ENCODE data around the gene SYT12. TPM values are rescaled to one million over a fixed set of nuclear protein-coding genes. Genes with fewer than 3 reads are reported as not detected.
A peak's percentile ranks its signal among the peaks of the same experiment; 100 is the strongest.

Gene SYT12
- total RNA-seq, 1 experiment from 2014 or later = 4.3 TPM

DNA sequence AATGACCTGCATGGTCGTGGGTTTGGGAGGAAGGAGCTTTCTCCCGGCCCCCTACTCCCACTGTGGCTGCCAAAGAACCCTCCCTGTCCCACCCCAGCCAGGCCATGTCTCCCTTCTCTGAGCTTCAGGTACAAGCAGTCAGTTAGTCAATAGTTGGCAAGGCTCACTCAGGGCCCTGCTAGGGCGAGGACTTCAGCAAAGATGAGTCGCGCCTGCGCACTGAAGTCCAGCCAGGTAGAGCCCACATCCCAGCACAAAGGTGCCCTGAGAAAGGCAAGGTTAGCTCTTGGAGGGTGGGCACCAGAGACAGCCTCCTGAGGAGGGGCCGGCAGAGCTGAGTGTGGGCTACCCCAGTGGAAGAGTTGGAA is 36.8 kb upstream of the SYT12 start:
- Histone ChIP-seq H3K4me2 (ENCODE audit: low read length) (peak overlapping the region; percentile 46), H3K27ac (ENCODE audit: low read depth, low read length) (peak overlapping the region; percentile 29; the same call in 1 of the 2 replicates), H3K27me3 (ENCODE audit: insufficient read depth, low read length) (no peaks in the 10 kb centered on the region), H3K9me2 (ENCODE audit: insufficient read depth) (no peaks in the 10 kb centered on the region), H4K20me1 (ENCODE audit: insufficient read depth) (no peaks in the 10 kb centered on the region), H3K9ac (ENCODE audit: low read length) (no peak overlapping the region), H2AFZ (ENCODE audit: low read depth, low read length, poor library complexity, severe bottlenecking) (no peak overlapping the region), H3K36me3 (ENCODE audit: control insufficient read depth in 1 of 2, insufficient read depth in 2 of 2, low read length in 2 of 2) (no peaks in the 10 kb centered on the region), H3K4me1 (ENCODE audit: control insufficient read depth in 1 of 2, insufficient read depth in 2 of 2, low read length in 2 of 2) (peaks cover 62 to 69% of the 10 kb centered on the region in 2 experiments), H3K4me3 (replicated peaks in 1 of 2; ENCODE audit: low read depth in 1 of 2, low read length in 2 of 2) (no peak overlapping the region), H3K9me3 (ENCODE audit: control insufficient read depth in 1 of 2, insufficient read depth in 1 of 2, low read depth in 1 of 2, low read length in 2 of 2) (peaks cover 0 to 4% of the 10 kb centered on the region in 2 experiments; a peak in 1 of 4 replicates), H3K79me2 (ENCODE audit: insufficient read depth, low read length) (no peaks in the 10 kb centered on the region)
- ChIA-PET POLR2A (no interaction called here), CTCF (interaction anchor here (1.7 to 2.6 kb wide), 2 partner anchors 10 to 36 kb away, joined by 6 to 8 read pairs; no protein-coding TSS in a partner anchor), RAD21 (ENCODE audit: low non-redundant PET in 1 of 2, low total read pairs in 2 of 2, uncharacterized antibody in 2 of 2, unreplicated experiment in 2 of 2) (no interaction called here)
- DNase-seq (ENCODE audit: low read depth, low spot score) (no peak), ATAC-seq (peak; percentile 33; the same call in 1 of the 2 replicates)
- no TSS peak for BruUV-seq (replicated peaks)
- no peak for TF ChIP-seq ZFX (IDR thresholded peaks at IDR 0.05)
- no peak for TF ChIP-seq SIN3A (IDR thresholded peaks at IDR 0.05; ENCODE audit: low read depth)
- intact Hi-C loops (cut with micrococcal nuclease) = loop anchor here (5.0 kb wide), 1 partner anchor 36 kb away; the partner anchor contains the start of gene SYT12

DNA sequence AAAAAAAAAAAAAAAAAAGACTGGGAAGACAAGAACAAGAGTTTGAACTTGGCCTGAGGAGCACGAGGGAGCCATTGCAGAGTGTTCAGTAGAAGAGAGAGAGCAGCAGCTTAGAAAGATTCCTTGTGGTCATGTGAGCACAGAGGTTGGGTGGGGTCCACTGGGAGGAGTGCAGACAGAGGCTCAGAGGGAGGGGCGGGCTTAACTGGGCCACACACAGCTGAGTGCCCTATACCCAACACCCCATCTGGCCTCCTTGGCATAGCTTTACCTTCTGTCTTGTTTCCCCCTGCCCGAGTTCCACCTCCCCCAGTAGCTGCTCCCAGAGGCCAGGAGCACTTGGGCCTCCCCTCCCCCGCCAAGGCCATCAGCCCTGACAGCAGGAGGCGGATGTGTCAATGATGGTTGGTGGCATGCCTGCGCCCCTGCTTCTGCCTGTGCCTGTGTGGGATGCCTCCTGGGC is 35.7 kb upstream of the SYT12 start:
- no peaks in the 10 kb centered on the region for H3K27me3 ChIP-seq (ENCODE audit: insufficient read depth, low read length)
- ATAC-seq (0 out of 2 replicates have a peak, but pooled peaks have one; percentile 16), DNase-seq (ENCODE audit: low read depth, low spot score) (no peak)
- ChIA-PET CTCF (interaction anchor here (1.7 to 2.6 kb wide), 2 partner anchors 11 to 34 kb away, joined by 6 to 8 read pairs; no protein-coding TSS in a partner anchor), RAD21 (ENCODE audit: low non-redundant PET in 1 of 2, low total read pairs in 2 of 2, uncharacterized antibody in 2 of 2, unreplicated experiment in 2 of 2) (no interaction called here), POLR2A (interaction anchor here (0.7 kb wide), 1 partner anchor 19 kb away, joined by 4 read pairs; no protein-coding TSS in a partner anchor)
- H3K4me3 ChIP-seq (replicated peaks in 1 of 2; ENCODE audit: low read depth in 1 of 2, low read length in 2 of 2) = no peak overlapping the region
- no peaks in the 10 kb centered on the region for H3K36me3 ChIP-seq (ENCODE audit: control insufficient read depth in 1 of 2, insufficient read depth in 2 of 2, low read length in 2 of 2)
- no peak overlapping the region for H2AFZ ChIP-seq (ENCODE audit: low read depth, low read length, poor library complexity, severe bottlenecking)
- H3K9ac ChIP-seq (ENCODE audit: low read length) = no peak overlapping the region
- no peaks in the 10 kb centered on the region for H4K20me1 ChIP-seq (ENCODE audit: insufficient read depth)
- H3K27ac ChIP-seq (ENCODE audit: low read depth, low read length) = no peak overlapping the region; the same call in 1 of the 2 replicates
- no peaks in the 10 kb centered on the region for H3K9me2 ChIP-seq (ENCODE audit: insufficient read depth)
- peak overlapping the region; percentile 40 for H3K4me2 ChIP-seq (ENCODE audit: low read length)
- no TSS peak for BruUV-seq (replicated peaks)
- H3K4me1 ChIP-seq (ENCODE audit: control insufficient read depth in 1 of 2, insufficient read depth in 2 of 2, low read length in 2 of 2) = peaks cover 53 to 58% of the 10 kb centered on the region in 2 experiments
- intact Hi-C loops (cut with micrococcal nuclease) = loop anchor here (5.0 kb wide), 1 partner anchor 35 kb away; the partner anchor contains the start of gene SYT12
- no peaks in the 10 kb centered on the region for H3K79me2 ChIP-seq (ENCODE audit: insufficient read depth, low read length)
- peaks cover 0 to 4% of the 10 kb centered on the region in 2 experiments; a peak in 1 of 4 replicates for H3K9me3 ChIP-seq (ENCODE audit: control insufficient read depth in 1 of 2, insufficient read depth in 1 of 2, low read depth in 1 of 2, low read length in 2 of 2)
- TF ChIP-seq EGR1 (IDR thresholded peaks at IDR 0.05; ENCODE audit: low read depth) = no peak
- TF ChIP-seq POLR2A (IDR thresholded peaks at IDR 0.05; ENCODE audit: borderline replicate concordance, extremely low read depth, insufficient read depth, insufficient read length) = no peak
- TF ChIP-seq RAD21 (IDR thresholded peaks at IDR 0.05; ENCODE audit: low read depth) = no peak
- TF ChIP-seq CBX3 (IDR thresholded peaks at IDR 0.05; ENCODE audit: low read depth) = no peak
- TF ChIP-seq SRF (IDR thresholded peaks at IDR 0.05; ENCODE audit: low read depth) = no peak
- TF ChIP-seq REST (IDR thresholded peaks at IDR 0.05; ENCODE audit: low read depth) = no peak
- TF ChIP-seq POLR2AphosphoS5 (IDR thresholded peaks at IDR 0.05; ENCODE audit: low read depth, low read length) = no peak
- TF ChIP-seq EZH2phosphoT487 (IDR thresholded peaks at IDR 0.05; ENCODE audit: borderline replicate concordance) = no peak
- no peak for TF ChIP-seq EZH2 (IDR thresholded peaks at IDR 0.05)
- no peak for TF ChIP-seq FOSL1 (IDR thresholded peaks at IDR 0.05; ENCODE audit: low read depth)
- TF ChIP-seq CEBPB (IDR thresholded peaks at IDR 0.05; ENCODE audit: low read depth) = no peak
- no peak for TF ChIP-seq ZNF274 (IDR thresholded peaks at IDR 0.05; ENCODE audit: low read depth, low read length)
